Effector CD8-positive, alpha-beta T cell (primary cell): Measurements from ENCODE around the gene LHCGR.

Experiments
- DNase-seq: peaks from one replicate; lab custom pipeline; 2025; lab: John Stamatoyannopoulos, UW
- total RNA-seq, 4 experiments: gene quantifications; one replicate each; lab custom pipeline; 2026; lab: John Stamatoyannopoulos, UW

LHCGR gene
- 0 reads per million in 4 experiments for total RNA-seq

DNA sequence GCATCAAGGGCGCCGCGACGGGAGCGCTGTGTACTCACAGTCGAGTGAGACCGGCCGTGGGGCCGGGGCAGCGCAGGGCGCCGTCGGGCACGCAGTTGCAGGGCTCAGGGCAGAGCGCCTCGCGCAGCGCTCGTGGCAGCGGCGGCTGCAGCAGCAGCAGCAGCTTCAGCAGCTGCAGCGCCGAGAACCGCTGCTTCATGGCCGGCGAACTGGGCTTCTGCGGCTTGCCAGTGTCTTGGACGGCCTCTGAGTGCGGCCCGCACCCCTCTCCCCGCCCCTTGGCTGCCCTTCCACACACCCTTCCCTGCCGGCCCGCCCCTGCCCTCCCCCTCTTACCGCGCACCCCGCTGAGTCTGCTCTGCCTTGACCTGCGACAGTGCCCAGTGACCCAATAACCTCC, at the start of gene LHCGR:
Gene LHCGR, minus strand, starts transcription at position 252 of the 400 bp plus-strand sequence. Its CDS starts 53 bp downstream, at position 199.
- DNase-seq, result no peak

- no peak for DNase-seq
Observed at GRCh38 chr2:48799601-48800000, 44.1 kb upstream of the LHCGR start.

DNA sequence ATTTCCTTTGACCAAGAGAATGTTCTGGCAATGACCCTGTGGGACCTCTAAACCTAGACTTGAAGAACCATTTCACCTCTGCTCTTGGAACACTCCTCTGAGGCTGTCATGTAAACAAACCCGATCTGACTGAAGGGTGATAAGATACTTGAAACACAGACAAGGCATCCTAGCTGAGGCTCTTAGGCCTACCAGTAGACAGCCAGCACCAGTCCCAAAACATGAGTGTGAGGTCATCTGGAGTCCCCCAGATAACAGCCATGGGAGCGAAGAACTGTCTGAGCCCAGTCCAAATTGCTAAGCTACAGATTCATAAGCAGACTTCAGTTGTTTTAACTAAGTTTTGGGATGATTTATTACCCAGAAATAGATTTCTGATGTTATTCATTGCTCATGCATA, 39.5 kb upstream of the LHCGR start:
- DNase-seq, result no peak

- DNase-seq, result no peak
Observed at GRCh38 chr2:48793671-48794070, 38.1 kb upstream of the LHCGR start.

DNA sequence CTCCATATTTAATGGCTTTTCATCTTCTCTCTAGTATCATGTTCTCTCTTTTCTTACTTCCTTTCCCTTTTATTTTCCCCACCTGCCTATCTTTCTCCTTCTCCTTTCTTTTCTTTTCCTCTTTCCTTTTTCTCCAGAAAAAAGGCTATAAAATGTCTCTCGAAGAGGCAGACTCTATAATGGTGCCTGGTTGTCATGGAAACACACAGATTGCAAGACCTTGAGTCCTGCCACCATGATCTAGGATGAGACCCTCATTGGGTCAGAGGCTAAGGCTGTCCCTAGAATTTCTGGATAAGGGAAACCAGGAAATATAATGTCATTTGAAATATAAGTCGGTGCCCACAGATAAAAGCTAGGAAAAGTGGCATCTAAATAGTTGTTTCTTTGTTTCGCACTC, 36.5 kb upstream of the LHCGR start:
- DNase-seq, result no peak

- DNase-seq, result no peak
Observed at GRCh38 chr2:48790407-48791170, 35.1 kb upstream of the LHCGR start.

- DNase-seq, result no peak
Observed at GRCh38 chr2:48787580-48787979, 32.1 kb upstream of the LHCGR start.

DNA sequence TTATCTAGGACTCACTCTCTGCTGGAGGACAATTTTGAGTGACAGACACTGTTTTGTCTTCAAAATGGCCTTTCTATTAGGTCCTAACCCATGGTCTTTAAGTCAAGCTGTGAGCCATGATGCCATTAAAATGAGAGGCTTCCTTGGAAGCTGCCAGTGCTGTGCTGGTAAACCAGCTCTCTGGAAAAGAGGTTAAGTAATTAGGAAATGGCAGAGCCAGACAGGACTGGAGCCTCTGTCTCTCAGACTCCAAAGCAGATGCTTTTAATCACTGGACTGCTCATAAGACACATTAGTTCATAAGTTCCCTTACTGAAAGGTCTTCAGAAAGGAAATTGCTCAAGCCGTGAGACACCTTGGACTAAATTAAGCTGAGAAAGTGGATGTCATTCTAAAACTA, 25.8 kb upstream of the LHCGR start:
- no peak for DNase-seq

GRCh38 chr2:48779019-48779716, 23.6 kb upstream of the LHCGR start:
- no peak for DNase-seq

GRCh38 chr2:48774251-48774650, 18.7 kb upstream of the LHCGR start:
- no peak for DNase-seq

GRCh38 chr2:48771241-48772014, 15.9 kb upstream of the LHCGR start:
- DNase-seq, result no peak

- DNase-seq, result no peak
Observed at GRCh38 chr2:48770181-48770580, 14.7 kb upstream of the LHCGR start.

DNA sequence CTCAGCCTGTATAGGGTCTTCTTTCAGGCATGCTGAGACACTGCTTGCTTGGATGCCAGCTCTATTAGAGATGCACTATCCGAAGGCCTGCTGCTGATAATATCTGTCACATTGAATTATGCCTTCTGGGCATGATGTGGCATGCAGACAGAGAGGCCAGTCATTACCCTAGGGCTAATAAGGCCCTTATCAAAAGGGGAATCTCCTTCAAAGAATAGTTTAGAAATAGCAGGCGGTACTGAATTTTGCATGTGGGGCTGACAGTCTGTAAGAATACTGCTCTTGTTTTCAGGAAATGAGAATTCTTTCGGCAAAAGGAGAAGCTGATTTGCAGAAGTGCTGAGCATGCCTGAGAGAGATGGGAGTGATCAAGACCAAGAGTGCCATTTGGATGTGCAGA, 13.1 kb upstream of the LHCGR start:
- no peak for DNase-seq

DNA sequence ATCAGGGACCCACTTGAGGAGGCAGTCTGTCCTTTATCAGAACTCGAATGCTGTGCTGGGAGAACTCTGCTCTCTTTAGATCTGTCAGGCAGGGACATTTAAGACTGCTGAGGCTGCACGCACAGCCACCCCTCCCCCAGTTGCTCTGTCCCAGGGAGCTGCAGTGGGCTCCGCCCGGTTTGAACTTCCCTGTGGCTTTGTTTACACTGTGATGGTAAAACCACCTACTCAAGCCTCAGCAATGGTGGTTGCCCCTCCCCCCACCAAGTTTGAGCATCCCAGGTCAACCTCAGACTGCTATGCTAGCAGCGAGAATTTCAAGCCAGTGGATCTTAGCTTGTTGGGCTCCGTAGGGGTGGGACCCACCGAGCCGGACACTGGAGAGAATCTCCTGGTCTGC, 11.8 kb upstream of the LHCGR start:
- no peak for DNase-seq

DNA sequence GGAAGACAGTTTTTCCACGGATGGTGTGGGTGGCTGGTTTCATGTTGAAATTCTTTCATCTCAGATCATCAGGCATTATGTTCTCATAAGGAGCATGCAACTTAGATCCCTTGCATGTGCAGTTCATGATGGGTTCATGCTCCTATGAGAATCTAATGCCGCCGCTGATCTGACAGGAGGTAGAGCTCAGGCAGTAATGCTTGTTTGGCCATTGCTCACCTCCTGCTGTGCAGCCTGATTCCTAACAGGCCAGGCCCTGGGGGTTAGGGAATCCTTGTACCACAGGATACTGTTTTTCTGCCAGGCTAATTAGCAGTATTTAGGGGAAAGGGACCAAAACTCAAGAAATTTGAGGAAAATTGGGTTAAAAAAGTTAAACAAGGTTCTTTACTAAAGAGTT, 5.3 kb upstream of the LHCGR start:
- no peak for DNase-seq

DNA sequence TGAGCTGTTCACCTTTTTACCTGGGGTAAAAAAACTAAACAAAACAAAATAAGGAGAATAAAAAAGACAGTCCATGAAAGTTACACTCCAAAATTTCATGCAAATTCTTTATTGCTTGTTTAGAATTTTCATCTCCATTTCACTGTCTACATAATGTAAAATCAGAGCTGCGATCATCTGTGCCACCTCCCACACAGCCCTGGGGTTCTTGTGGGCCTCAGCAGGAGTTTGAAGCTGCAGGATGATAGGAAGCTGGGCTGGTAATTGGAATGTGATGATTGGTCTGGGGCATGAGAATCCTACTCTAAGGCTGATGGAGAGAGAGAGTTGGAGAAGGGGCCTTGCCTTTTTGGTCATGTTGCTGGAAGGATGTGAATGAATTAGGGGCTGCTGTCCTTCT, 4.2 kb upstream of the LHCGR start:
- no peak for DNase-seq

DNA sequence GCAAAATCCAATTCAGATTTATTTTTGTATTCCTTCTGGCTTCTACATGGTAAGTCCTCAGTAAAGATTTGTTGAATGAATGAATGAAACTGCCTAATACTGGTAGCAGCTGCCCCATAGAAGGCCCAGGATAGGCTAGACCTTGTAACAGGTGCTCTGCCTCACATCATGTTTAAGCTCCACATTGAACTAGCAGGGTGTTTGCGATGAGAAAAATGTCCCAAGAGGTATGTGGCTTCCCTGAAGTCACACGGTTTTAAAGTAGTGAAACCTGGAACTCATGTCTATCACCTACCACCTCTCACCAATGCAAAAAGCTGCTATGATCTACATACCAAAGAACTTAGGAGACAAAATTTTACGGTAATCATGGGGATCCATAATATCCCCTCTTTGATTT, 765 bp upstream of the LHCGR start:
- DNase-seq, result no peak

DNA sequence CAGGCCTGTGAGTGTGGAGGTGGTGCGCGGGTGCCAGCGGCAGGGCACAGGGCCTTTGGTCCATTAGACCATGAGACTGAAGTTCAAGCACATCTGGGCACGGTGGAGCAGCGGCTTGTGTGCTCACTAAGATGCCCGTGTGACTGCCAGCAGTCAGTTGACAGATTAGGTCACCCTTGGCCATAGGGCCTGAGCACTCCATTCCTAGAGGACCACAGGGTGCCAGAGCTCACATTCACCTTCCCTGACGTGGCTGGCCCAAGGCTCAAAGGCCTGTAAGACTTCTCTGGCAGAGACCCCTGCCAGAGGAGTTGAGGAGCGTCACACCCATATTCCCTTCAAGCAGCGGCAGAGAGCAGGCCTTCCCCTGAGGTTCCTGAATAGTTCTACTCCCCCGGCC, 650 bp downstream of the LHCGR start:
- DNase-seq, result no peak

DNA sequence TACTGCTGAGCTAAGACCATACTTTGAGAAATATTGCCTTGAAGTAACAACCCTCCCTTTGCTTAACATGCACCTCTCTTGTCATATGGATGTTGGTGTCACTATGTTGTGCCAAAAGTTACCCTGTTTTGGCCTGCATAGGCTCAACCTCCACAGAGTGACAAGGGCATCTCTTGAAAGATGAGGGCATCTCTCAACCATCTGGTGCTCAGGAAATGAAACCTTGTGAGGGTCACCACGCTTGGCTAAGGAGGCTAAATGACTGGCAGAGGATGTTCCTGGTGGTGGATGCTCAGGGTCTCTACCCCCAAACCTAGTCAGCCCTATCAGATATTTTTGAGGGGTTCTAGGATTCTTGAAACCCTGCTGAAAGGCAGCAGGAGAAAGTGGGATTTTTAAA, 2.3 kb downstream of the LHCGR start:
- no peak for DNase-seq

DNA sequence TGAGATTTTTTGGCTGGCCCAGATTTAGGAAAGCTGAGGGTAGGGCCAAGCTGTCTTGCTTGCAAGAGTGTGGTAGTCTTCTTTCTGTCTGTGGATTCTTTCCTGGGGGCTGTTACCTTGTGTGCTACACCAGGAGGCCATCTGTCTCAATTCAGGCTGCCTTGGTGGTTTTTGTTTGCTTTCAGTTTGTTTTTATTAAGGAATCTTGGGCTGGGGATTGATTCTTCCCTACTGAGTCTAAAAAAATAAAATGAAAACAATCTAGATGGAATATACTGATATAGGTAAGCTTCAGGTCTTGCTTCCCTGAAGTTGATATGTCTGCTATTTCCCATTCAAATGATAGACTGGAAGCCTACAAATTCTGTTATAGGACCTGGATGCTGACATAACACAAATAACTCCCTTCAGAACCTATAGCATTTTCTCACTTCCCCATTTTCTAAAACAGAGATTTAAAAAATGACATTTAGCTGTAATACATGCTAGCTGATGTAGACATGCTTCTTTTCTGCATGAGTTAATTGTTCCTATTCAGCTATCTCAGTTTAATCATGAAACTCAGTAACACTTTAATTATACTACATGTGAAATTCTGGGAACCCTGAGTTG, 5.3 kb downstream of the LHCGR start:
- no peak for DNase-seq

GRCh38 chr2:48749291-48750127, 6.0 kb downstream of the LHCGR start:
- DNase-seq, result no peak
